GM11168 (cell line): ENCODE measurements around the gene ATP13A4.
"Not testable (repeated sequence)": the region's sequence is repeated elsewhere in the genome, so short reads cannot be mapped to it uniquely, and the experiment has no call there.

Experiments used
- in situ Hi-C: fragments of 300-500 bp; cut with MboI; formaldehyde crosslinking; loops from one replicate; pipeline ENCODE4 v1.12.0; 2022; ENCODE audit warnings: low sequenced_read_pairs; ENCODE audit not compliant: unreplicated experiment

ATP13A4 gene

GRCh38 chr3:193564012-193564411 lies 9.3 kb upstream of the ATP13A4 start:
- in situ Hi-C loops: loop anchor here (25.0 kb wide), 2 partner anchors 502 to 752 kb away; no protein-coding TSS in a partner anchor

- in situ Hi-C loops: loop anchor here (25.0 kb wide), 2 partner anchors 501 to 751 kb away; no protein-coding TSS in a partner anchor
Observed at GRCh38 chr3:193563426-193563825, 8.7 kb upstream of the ATP13A4 start.

DNA sequence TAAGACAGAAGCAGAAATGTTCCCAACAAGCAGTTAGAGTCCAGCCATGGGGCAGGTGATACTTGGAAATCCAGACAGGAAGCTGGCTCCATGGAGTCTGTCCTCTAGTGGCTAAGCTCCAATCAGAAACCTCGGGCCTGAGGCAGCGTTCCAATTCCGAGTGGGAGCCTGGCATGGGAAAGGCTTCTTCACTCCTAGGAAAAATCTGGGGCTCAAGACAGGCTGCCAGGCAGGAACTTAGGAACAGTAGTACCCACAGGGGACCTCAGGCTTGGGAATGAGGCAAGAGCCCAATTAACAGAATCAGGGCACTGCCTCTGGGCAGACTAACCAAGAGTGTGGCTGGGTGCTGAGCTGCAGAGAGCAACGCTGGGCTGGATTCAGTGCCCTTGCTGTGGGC lies 6.2 kb upstream of the ATP13A4 start:
- in situ Hi-C loops: loop anchor here (25.0 kb wide), 2 partner anchors 499 to 749 kb away; no protein-coding TSS in a partner anchor

DNA sequence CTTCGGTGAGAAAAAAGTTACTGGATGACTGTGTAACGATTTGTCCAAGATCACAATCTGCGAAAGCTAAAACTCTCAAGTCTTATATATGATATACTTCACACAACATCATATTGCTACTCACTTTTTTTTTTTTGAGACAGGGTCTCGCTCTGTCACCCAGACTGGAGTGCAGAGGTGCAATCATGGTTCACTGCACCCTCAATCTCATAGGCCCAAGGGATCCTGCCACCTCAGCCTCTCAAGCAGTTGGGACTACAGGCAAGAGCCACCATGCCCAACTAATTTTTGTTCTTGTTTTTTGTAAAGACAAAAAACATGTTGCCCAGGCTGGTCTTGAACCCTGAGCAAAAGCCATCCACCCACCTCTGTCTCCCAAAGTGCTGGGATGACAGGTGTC lies 5.4 kb upstream of the ATP13A4 start:
- in situ Hi-C loops: loop anchor here (25.0 kb wide), 2 partner anchors 498 to 748 kb away; no protein-coding TSS in a partner anchor

GRCh38 chr3:193559100-193559499 lies 4.4 kb upstream of the ATP13A4 start:
- in situ Hi-C loops: loop anchor here (25.0 kb wide), 2 partner anchors 497 to 747 kb away; no protein-coding TSS in a partner anchor

DNA sequence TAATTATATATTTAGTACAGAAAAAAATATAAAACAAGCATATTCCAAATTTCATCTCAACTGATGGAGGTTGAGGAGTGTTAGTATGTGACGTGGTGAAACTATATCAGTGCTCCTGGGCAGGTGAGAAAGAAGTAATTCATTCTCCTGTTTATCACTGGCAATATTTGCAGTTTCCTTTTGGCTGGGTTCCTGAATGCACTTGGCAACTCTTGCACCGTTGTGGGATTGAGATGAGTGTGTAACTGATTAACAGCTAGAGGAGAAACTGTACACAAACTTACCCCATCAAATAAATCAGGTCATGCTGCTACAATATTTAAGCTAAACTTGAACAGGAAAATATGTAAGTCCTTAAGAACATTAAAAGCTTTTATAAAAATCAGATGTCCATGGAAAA lies 2.1 kb upstream of the ATP13A4 start:
- in situ Hi-C loops: loop anchor here (25.0 kb wide), 2 partner anchors 495 to 745 kb away; no protein-coding TSS in a partner anchor

DNA sequence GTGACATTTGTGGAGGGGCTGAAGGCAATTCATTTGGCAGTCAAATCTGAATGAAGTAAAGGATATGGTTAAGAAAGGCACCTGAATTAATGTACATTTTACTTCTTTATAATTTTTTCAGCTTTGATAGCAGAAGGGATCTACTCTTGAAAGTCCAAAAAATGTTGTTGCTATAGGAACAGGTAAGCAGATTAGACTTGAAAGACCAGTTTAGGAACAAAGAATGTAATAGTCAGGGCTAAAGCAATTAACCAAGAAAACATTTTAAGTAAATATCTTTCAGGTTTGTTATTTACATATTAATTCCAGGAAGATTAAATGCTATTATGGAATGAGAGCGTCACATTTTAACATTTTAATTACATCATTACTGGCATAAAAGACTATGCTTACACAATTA lies 1.1 kb downstream of the ATP13A4 start:
- in situ Hi-C loops: loop anchor here (25.0 kb wide), 2 partner anchors 491 to 741 kb away; no protein-coding TSS in a partner anchor

GRCh38 chr3:193552923-193553322 lies 1.8 kb downstream of the ATP13A4 start:
- in situ Hi-C loops: loop anchor here (25.0 kb wide), 2 partner anchors 491 to 741 kb away; no protein-coding TSS in a partner anchor

- in situ Hi-C loops: no loop called here
Observed at GRCh38 chr3:193548406-193548805, 6.3 kb downstream of the ATP13A4 start.

- in situ Hi-C loops: no loop called here
Observed at GRCh38 chr3:193546129-193546528, 8.6 kb downstream of the ATP13A4 start.

DNA sequence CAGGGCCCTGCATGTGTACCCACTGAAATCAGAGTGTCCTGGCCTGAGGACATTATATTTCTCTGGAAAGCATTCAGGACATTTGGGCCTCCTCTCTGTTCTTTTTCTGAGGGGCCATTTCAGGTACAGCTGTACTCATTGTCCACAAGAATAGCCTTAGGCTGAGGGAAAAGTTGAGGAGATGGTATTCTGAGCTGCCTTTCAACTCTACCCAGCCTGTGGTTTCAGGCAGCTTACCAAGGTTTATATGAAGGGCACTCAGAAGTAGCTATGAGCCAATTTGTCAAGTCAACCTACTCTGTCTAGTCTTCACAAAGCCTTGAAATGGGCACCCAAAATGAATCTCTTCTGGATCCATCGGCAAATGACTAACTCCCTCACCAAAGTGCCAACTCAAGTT lies 9.4 kb downstream of the ATP13A4 start:
- in situ Hi-C loops: no loop called here

DNA sequence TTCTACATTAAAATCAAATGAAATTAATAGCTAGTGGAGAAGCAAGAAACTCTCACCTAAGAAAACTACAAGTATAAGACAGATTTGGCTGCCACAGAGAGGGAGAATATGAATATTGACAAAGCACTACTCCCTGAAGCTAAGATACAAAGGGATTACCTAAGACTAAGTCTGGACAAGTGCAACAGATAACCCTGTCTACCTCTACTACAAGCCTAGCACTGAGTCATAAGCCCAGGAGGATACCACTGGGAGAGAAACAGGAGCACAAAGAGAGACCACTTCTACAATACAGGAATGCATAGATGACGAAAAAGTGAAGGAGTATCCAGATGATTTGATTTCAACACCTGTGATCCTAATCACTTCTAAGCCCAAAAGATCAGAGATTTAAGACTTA lies 10.4 kb downstream of the ATP13A4 start:
- in situ Hi-C loops: no loop called here

GRCh38 chr3:193530231-193531165 lies 24.2 kb downstream of the ATP13A4 start:
- in situ Hi-C loops: no loop called here

GRCh38 chr3:193526085-193526484 lies 28.6 kb downstream of the ATP13A4 start:
- in situ Hi-C loops: not testable (repeated sequence)

DNA sequence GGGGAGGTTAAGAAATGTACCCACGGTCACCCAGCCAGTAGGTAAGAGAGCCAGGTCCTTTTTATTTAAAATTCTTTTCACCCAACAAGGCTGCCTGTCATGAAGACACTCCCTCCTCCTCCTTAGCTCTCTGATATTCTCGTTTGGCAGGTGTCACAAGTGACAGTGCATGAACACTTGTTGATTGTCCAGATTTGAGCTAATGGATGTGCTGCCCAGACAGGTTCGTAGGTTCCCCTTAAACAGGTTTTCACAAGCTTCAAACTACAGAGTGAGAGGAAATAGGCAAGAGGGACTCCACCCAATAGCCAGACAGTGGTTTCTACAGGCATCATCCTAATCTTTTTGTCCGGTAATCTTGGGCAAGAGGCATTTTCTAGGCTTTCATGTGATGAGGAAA lies 32.2 kb downstream of the ATP13A4 start:
- in situ Hi-C loops: no loop called here

GRCh38 chr3:193520738-193521137 lies 34.0 kb downstream of the ATP13A4 start:
- in situ Hi-C loops: no loop called here

DNA sequence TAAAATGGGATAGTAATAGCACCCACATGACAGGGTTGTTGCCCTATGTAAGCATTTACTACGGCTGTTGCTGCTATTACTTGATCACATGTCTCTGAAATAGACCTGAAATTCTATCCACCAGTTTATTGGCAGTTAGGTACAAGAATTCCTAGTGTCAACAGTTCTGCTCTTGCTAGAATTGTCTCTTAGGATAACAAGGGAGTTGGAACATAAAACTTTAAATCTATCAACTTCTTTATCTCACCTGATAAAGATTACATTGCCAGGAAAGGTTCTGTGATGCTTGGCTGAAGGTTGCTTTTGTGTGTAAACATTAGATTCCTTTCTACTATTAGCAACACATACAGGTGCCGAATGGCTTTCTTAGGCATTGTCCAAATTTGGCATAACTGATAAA lies 38.7 kb downstream of the ATP13A4 start:
- in situ Hi-C loops: no loop called here

- in situ Hi-C loops: no loop called here
Observed at GRCh38 chr3:193510154-193510553, 44.5 kb downstream of the ATP13A4 start.

DNA sequence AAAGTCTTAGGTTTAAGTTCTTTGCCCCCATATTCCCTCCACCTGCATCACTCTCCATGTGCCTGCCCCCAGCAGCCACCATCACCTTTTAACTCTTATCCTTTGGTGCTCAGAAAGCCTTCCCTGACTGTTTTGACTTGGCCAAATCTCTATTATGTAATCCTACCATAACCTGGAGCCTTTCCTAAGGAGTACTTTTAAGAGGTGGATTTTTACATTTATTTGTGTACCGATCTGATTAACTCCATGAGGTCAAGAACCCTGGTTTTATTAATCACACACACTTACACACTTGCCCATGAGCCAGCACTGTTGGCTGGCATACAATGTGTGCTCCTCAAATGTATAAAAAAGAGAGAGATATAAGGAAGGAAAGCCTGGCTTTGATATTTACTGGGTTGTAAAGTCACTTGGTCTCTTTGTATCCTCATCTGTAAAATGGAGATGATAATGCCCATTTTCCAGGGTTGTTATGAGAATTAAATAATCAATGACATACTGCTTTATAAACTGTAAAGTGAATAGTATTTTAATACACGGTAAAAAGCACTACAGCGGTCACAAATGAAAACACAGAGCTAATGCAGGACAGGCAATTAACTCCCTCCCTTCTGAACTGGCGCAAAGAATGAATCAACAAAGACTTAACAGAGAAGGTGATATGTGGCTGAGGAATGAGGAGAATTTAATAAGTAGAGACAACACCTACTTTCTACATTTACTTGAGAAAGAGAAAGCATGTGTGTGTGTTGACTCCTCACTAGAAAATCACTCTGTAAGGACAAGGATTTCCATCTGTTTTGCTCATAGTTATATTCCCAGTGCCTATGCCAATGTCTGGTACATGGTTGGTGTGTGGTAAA lies 45.4 kb downstream of the ATP13A4 start:
- in situ Hi-C loops: no loop called here

GRCh38 chr3:193508108-193508507 lies 46.6 kb downstream of the ATP13A4 start:
- in situ Hi-C loops: no loop called here
